MM.1S (cell line): Measurements from ENCODE around the gene RAB21.

Experiments
- CTCF ChIP-seq: fragments of 300-600 bp; sonication (generic); IDR thresholded peaks from 2 replicates; pipeline ENCODE4 v1.5.1; 2016; ENCODE audit warnings: antibody characterized with exemption, low read length, mixed read lengths
- EZH2 ChIP-seq: fragments of 300-600 bp; sonication (generic); optimal IDR thresholded peaks from 2 replicates; pipeline ENCODE3; 2017; ENCODE audit warnings: low read depth, mild to moderate bottlenecking, antibody characterized with exemption, low read length, mixed read lengths
- EZH2phosphoT487 ChIP-seq: fragments of 300-600 bp; sonication (generic); IDR thresholded peaks from 2 replicates; pipeline ENCODE4 v1.6.1; 2018; ENCODE audit warnings: antibody characterized with exemption, low read length

- TF ChIP-seq CTCF (no peak), EZH2phosphoT487 (no peak), EZH2 (no peak)
These were observed 49.8 kb downstream of the RAB21 start for GRCh38 chr12:71804505-71804904.
